Ishikawa (cell line): Measurements from ENCODE around the gene RNASEL.

Experiments
- CREB1 ChIP-seq: IDR thresholded peaks from 2 replicates; pipeline ENCODE4 v1.6.1; 2012; ENCODE audit warnings: low read depth
- EP300 ChIP-seq: IDR thresholded peaks from 2 replicates; pipeline ENCODE4 v1.6.1; 2012; ENCODE audit warnings: borderline replicate concordance
- YY1 ChIP-seq: IDR thresholded peaks from 2 replicates; pipeline ENCODE4 v1.6.1; 2012; ENCODE audit warnings: low read depth
- TF ChIP-seq, protein P1 (sequence below): IDR thresholded peaks from 2 replicates; pipeline ENCODE4 v1.6.1; 2012; ENCODE audit warnings: low read depth, mild to moderate bottlenecking

DNA sequence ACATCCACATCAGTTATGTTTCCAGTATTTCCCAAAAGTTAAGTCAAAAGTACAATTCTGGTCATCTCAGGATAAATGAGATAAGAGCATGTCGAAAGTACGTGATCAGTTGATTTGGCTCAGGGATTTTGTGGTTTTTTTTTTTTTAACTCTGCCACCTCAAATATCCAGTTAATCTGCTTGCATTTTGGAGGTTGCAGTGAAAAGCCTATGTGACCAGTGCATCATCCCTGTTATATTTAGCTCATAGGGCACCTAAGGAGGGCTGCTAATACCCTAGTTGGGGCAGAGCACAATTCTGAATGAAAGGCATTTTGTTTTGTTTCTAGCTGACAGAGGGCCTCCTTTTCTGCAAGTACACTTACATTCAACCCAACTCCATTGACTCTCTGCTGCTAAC is 46.8 kb upstream of the RNASEL start:
- TF ChIP-seq, protein P1, sequence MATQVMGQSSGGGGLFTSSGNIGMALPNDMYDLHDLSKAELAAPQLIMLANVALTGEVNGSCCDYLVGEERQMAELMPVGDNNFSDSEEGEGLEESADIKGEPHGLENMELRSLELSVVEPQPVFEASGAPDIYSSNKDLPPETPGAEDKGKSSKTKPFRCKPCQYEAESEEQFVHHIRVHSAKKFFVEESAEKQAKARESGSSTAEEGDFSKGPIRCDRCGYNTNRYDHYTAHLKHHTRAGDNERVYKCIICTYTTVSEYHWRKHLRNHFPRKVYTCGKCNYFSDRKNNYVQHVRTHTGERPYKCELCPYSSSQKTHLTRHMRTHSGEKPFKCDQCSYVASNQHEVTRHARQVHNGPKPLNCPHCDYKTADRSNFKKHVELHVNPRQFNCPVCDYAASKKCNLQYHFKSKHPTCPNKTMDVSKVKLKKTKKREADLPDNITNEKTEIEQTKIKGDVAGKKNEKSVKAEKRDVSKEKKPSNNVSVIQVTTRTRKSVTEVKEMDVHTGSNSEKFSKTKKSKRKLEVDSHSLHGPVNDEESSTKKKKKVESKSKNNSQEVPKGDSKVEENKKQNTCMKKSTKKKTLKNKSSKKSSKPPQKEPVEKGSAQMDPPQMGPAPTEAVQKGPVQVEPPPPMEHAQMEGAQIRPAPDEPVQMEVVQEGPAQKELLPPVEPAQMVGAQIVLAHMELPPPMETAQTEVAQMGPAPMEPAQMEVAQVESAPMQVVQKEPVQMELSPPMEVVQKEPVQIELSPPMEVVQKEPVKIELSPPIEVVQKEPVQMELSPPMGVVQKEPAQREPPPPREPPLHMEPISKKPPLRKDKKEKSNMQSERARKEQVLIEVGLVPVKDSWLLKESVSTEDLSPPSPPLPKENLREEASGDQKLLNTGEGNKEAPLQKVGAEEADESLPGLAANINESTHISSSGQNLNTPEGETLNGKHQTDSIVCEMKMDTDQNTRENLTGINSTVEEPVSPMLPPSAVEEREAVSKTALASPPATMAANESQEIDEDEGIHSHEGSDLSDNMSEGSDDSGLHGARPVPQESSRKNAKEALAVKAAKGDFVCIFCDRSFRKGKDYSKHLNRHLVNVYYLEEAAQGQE = no peak
- TF ChIP-seq EP300 (no peak), YY1 (no peak), CREB1 (no peak)
